ENCODE data around the gene TEAD4. TPM values are rescaled to one million over a fixed set of nuclear protein-coding genes. Genes with fewer than 3 reads are reported as not detected.

The TEAD4 gene
- total RNA-seq, 1 donor, result 15.2 TPM

DNA sequence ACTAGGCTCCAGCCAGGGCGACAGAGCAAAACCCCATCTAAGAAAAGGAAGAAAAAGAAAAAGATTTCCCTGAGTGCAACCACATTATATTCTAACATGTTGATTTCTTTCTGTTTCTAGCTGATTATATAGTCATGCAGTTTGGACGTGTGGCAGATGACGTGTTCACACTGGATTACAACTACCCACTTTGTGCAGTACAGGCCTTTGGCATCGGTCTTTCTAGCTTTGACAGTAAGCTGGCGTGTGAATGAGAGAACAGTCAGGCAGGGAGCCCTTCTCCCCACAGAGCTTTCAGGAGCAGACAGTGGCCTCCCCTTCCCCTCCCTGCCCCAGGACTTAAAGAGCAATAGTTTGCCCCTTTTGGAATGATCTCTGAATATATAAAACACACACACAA, 20.0 kb upstream of the TEAD4 start:
- H3K36me3 ChIP-seq (ENCODE audit: insufficient read depth, low read length), result peaks cover 53% of the 10 kb centered on the region

GRCh38 chr12:2940564-2940963, 18.6 kb upstream of the TEAD4 start:
- Histone ChIP-seq H3K4me1 (ENCODE audit: insufficient read depth, low read length) (no peaks in the 10 kb centered on the region), H3K36me3 (ENCODE audit: insufficient read depth, low read length) (peaks cover 39% of the 10 kb centered on the region), H3K4me2 (ENCODE audit: insufficient read depth, low read length) (no peak overlapping the region), H4K20me1 (ENCODE audit: insufficient read depth, low read length) (no peaks in the 10 kb centered on the region), H2AFZ (ENCODE audit: low read length) (no peak overlapping the region), H3K4me3 (ENCODE audit: insufficient read depth, low read length) (no peak overlapping the region), H3K79me2 (ENCODE audit: insufficient read depth, low read length) (no peaks in the 10 kb centered on the region), H3K27me3 (ENCODE audit: insufficient read depth, low read length) (no peaks in the 10 kb centered on the region), H3K27ac (ENCODE audit: low read depth, low read length) (no peak overlapping the region), H3K9me3 (ENCODE audit: low read depth, low read length) (no peaks in the 10 kb centered on the region)
- TF ChIP-seq, protein P1, sequence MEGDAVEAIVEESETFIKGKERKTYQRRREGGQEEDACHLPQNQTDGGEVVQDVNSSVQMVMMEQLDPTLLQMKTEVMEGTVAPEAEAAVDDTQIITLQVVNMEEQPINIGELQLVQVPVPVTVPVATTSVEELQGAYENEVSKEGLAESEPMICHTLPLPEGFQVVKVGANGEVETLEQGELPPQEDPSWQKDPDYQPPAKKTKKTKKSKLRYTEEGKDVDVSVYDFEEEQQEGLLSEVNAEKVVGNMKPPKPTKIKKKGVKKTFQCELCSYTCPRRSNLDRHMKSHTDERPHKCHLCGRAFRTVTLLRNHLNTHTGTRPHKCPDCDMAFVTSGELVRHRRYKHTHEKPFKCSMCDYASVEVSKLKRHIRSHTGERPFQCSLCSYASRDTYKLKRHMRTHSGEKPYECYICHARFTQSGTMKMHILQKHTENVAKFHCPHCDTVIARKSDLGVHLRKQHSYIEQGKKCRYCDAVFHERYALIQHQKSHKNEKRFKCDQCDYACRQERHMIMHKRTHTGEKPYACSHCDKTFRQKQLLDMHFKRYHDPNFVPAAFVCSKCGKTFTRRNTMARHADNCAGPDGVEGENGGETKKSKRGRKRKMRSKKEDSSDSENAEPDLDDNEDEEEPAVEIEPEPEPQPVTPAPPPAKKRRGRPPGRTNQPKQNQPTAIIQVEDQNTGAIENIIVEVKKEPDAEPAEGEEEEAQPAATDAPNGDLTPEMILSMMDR (IDR thresholded peaks at IDR 0.05; ENCODE audit: extremely low read depth, low read depth, low read length), result no peak
- no peak for DNase-seq (ENCODE audit: insufficient read length, low spot score, missing footprints)

More for the DNA sequence above, 20.0 kb upstream of the TEAD4 start:
- TF ChIP-seq, protein P1 (IDR thresholded peaks at IDR 0.05; ENCODE audit: extremely low read depth, low read depth, low read length), result no peak
- Histone ChIP-seq H4K20me1 (ENCODE audit: insufficient read depth, low read length) (no peaks in the 10 kb centered on the region), H3K4me1 (ENCODE audit: insufficient read depth, low read length) (no peaks in the 10 kb centered on the region), H3K27ac (ENCODE audit: low read depth, low read length) (no peak overlapping the region), H3K4me2 (ENCODE audit: insufficient read depth, low read length) (no peak overlapping the region), H3K27me3 (ENCODE audit: insufficient read depth, low read length) (no peaks in the 10 kb centered on the region), H3K9me3 (ENCODE audit: low read depth, low read length) (no peaks in the 10 kb centered on the region), H3K4me3 (ENCODE audit: insufficient read depth, low read length) (no peak overlapping the region), H3K79me2 (ENCODE audit: insufficient read depth, low read length) (no peaks in the 10 kb centered on the region), H2AFZ (ENCODE audit: low read length) (no peak overlapping the region)
- DNase-seq (ENCODE audit: insufficient read length, low spot score, missing footprints), result no peak

DNA sequence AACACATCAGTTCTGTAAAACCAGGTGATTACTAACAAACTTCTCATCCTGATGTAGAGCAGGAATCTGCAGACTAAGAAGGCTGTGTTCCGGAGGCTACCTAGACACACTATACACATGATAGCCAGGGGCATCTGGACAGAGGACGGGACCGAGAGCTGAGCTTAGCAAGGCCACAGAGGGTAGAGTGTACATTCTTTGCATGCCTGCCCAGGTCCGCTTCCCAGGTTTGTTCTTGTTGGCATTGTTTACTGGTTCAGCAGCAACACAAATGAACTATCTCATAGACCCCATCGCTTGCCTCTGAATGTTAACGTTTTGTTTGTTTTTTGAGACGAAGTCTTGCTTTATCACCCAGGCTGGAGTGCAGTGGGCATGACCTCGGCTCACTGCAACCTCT, 17.7 kb upstream of the TEAD4 start:
- H3K4me1 ChIP-seq (ENCODE audit: insufficient read depth, low read length), result no peaks in the 10 kb centered on the region
- H2AFZ ChIP-seq (ENCODE audit: low read length), result no peak overlapping the region
- peaks cover 38% of the 10 kb centered on the region for H3K36me3 ChIP-seq (ENCODE audit: insufficient read depth, low read length)
- no peaks in the 10 kb centered on the region for H4K20me1 ChIP-seq (ENCODE audit: insufficient read depth, low read length)
- H3K4me3 ChIP-seq (ENCODE audit: insufficient read depth, low read length), result no peak overlapping the region
- no peaks in the 10 kb centered on the region for H3K27me3 ChIP-seq (ENCODE audit: insufficient read depth, low read length)
- peak; percentile 23 for DNase-seq (ENCODE audit: insufficient read length, low spot score, missing footprints)
- no peak overlapping the region for H3K4me2 ChIP-seq (ENCODE audit: insufficient read depth, low read length)
- H3K79me2 ChIP-seq (ENCODE audit: insufficient read depth, low read length), result no peaks in the 10 kb centered on the region
- no peak overlapping the region for H3K27ac ChIP-seq (ENCODE audit: low read depth, low read length)
- H3K9me3 ChIP-seq (ENCODE audit: low read depth, low read length), result no peaks in the 10 kb centered on the region
- TF ChIP-seq, protein P1 (IDR thresholded peaks at IDR 0.05; ENCODE audit: extremely low read depth, low read depth, low read length), result no peak

DNA sequence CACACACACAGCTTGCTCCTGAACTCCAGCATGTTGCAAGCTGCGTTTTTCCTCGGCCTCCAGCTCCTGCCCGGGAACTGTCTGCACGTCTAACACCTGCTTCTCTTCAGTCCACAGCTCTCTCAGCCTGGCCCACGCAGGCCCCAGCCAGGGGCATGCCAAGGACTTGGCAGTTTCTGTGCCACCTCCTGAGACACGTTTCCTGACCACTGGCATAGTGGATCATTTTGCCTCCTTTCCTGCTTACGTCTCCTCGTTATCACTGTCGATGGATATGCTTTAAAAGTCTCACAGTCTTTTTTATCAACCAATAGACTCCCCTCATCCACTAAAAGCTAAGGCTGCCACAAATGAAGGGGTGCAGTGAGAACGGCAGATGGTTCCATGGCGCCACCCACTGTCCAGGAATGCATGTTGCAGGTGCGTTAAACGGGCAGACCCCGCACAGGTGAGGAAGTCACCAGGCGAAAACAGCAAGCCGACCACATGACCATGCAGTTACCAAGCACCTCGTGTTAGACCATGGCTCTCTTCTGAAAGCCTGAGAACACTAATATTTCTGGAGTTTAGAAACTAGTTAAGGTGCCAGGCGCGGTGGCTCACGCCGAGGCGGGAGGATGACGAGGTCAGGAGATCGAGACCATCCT, 14.7 kb upstream of the TEAD4 start:
- no peak overlapping the region for H3K27ac ChIP-seq (ENCODE audit: low read depth, low read length)
- H3K4me3 ChIP-seq (ENCODE audit: insufficient read depth, low read length), result peak overlapping the region; percentile 32
- no peaks in the 10 kb centered on the region for H3K4me1 ChIP-seq (ENCODE audit: insufficient read depth, low read length)
- peak overlapping the region; percentile 58 for H3K4me2 ChIP-seq (ENCODE audit: insufficient read depth, low read length)
- no peaks in the 10 kb centered on the region for H3K79me2 ChIP-seq (ENCODE audit: insufficient read depth, low read length)
- no peak overlapping the region for H2AFZ ChIP-seq (ENCODE audit: low read length)
- H3K9me3 ChIP-seq (ENCODE audit: low read depth, low read length), result no peaks in the 10 kb centered on the region
- peaks cover 15% of the 10 kb centered on the region for H3K36me3 ChIP-seq (ENCODE audit: insufficient read depth, low read length)
- H3K27me3 ChIP-seq (ENCODE audit: insufficient read depth, low read length), result no peaks in the 10 kb centered on the region
- TF ChIP-seq, protein P1 (IDR thresholded peaks at IDR 0.05; ENCODE audit: extremely low read depth, low read depth, low read length), result peak; percentile 67
- H4K20me1 ChIP-seq (ENCODE audit: insufficient read depth, low read length), result no peaks in the 10 kb centered on the region
- DNase-seq (ENCODE audit: insufficient read length, low spot score, missing footprints), result peak; percentile 73

All from osteoblast (primary cell).